H9 (cell line): ENCODE measurements around the gene LARGE1. TPM values are rescaled to one million over a fixed set of nuclear protein-coding genes. Genes with fewer than 3 reads are reported as not detected.

ENCODE experiments used
- DNase-seq: peaks from one replicate; pipeline ENCODE4 v3.0.0-alpha.2; 2017
- H2AFZ ChIP-seq: one replicate; pipeline ENCODE4 v1.6.1; 2013; ENCODE audit warnings: mild to moderate bottlenecking, low read length, control low read depth, moderate library complexity
- H2AK5ac ChIP-seq: 2 replicates; pipeline ENCODE4 v1.6.1; 2013; ENCODE audit warnings: low read length, control low read depth, mixed read lengths; ENCODE audit not compliant: insufficient read length
- H2BK120ac ChIP-seq: one replicate; pipeline ENCODE4 v1.6.1; 2013; ENCODE audit warnings: low read depth, mild to moderate bottlenecking, low read length, control low read depth, inconsistent platforms; ENCODE audit not compliant: poor library complexity, severe bottlenecking
- H2BK12ac ChIP-seq: 2 replicates; pipeline ENCODE4 v1.6.1; 2013; ENCODE audit warnings: low read length, control low read depth, mixed read lengths, low read depth; ENCODE audit not compliant: insufficient read length
- H2BK15ac ChIP-seq: 2 replicates; pipeline ENCODE4 v1.6.1; 2013; ENCODE audit warnings: low read depth, low read length, control low read depth
- H2BK20ac ChIP-seq: one replicate; pipeline ENCODE4 v1.6.1; 2013; ENCODE audit warnings: low read depth, mild to moderate bottlenecking, low read length, control low read depth, inconsistent platforms; ENCODE audit not compliant: poor library complexity, severe bottlenecking
- H2BK5ac ChIP-seq: 2 replicates; pipeline ENCODE4 v1.6.1; 2013; ENCODE audit warnings: low read length, control low read depth, mixed read lengths; ENCODE audit not compliant: insufficient read length
- H3K14ac ChIP-seq: 2 replicates; pipeline ENCODE4 v1.6.1; 2013; ENCODE audit warnings: low read length, control low read depth; ENCODE audit not compliant: insufficient read depth
- H3K18ac ChIP-seq: 2 replicates; pipeline ENCODE4 v1.6.1; 2013; ENCODE audit warnings: low read depth, mild to moderate bottlenecking, mixed read lengths, low read length, control low read depth; ENCODE audit not compliant: insufficient read length
- H3K23ac ChIP-seq: 2 replicates; pipeline ENCODE4 v1.6.1; 2013; ENCODE audit warnings: low read length, control low read depth, mixed read lengths, low read depth; ENCODE audit not compliant: insufficient read length
- H3K23me2 ChIP-seq: 2 replicates; pipeline ENCODE4 v1.6.1; 2013; ENCODE audit warnings: low read depth, mild to moderate bottlenecking, mixed read lengths, low read length, control low read depth; ENCODE audit not compliant: insufficient read length, poor library complexity, severe bottlenecking
- H3K27ac ChIP-seq: 2 replicates; pipeline ENCODE4 v1.5.1; 2013; ENCODE audit warnings: low read length, control low read depth, mixed read lengths, low read depth; ENCODE audit not compliant: insufficient read length
- H3K27me3 ChIP-seq: 2 replicates; pipeline ENCODE4 v1.6.1; 2013; ENCODE audit warnings: low read length, control low read depth, inconsistent platforms; ENCODE audit not compliant: insufficient read depth
- H3K4ac ChIP-seq: 2 replicates; pipeline ENCODE4 v1.6.1; 2013; ENCODE audit warnings: low read depth, mild to moderate bottlenecking, control low read depth, inconsistent platforms, low read length, moderate library complexity
- H3K4me1 ChIP-seq: 2 replicates; pipeline ENCODE4 v1.6.1; 2013; ENCODE audit warnings: low read length, control low read depth, inconsistent platforms; ENCODE audit not compliant: insufficient read depth
- H3K4me2 ChIP-seq: 2 replicates; pipeline ENCODE4 v1.6.1; 2013; ENCODE audit warnings: low read length, control low read depth, mixed read lengths; ENCODE audit not compliant: insufficient read length, insufficient read depth
- H3K56ac ChIP-seq: 2 replicates; pipeline ENCODE4 v1.6.1; 2013; ENCODE audit warnings: low read depth, mild to moderate bottlenecking, mixed read lengths, low read length, control low read depth; ENCODE audit not compliant: insufficient read length
- H3K79me1 ChIP-seq: 2 replicates; pipeline ENCODE4 v1.6.1; 2013; ENCODE audit warnings: low read depth, mild to moderate bottlenecking, moderate library complexity, low read length, control low read depth, inconsistent platforms; ENCODE audit not compliant: insufficient read depth, poor library complexity, severe bottlenecking
- H3K79me2 ChIP-seq: 2 replicates; pipeline ENCODE4 v1.6.1; 2013; ENCODE audit warnings: low read length, control low read depth, inconsistent platforms; ENCODE audit not compliant: insufficient read depth
- H3K9ac ChIP-seq: 2 replicates; pipeline ENCODE4 v1.6.1; 2013; ENCODE audit warnings: low read length, control low read depth, mixed read lengths; ENCODE audit not compliant: insufficient read length; ENCODE audit errors: extremely low read depth
- H3K9me3 ChIP-seq: one replicate; pipeline ENCODE4 v1.6.1; 2013; ENCODE audit warnings: low read depth, low read length, inconsistent platforms; ENCODE audit not compliant: control insufficient read depth
- H3T11ph ChIP-seq: one replicate; pipeline ENCODE4 v1.6.1; 2013; ENCODE audit warnings: mild to moderate bottlenecking, low read length, control low read depth, inconsistent platforms
- H4K20me1 ChIP-seq: one replicate; pipeline ENCODE4 v1.6.1; 2013; ENCODE audit not compliant: control insufficient read depth, insufficient read length, insufficient read depth
- H4K5ac ChIP-seq: 2 replicates; pipeline ENCODE4 v1.6.1; 2013; ENCODE audit warnings: low read depth, mild to moderate bottlenecking, mixed read lengths, low read length, control low read depth; ENCODE audit not compliant: insufficient read length
- H4K8ac ChIP-seq: replicated peaks from 2 replicates; pipeline ENCODE4 v1.6.1; 2013; ENCODE audit warnings: low read length, control low read depth, mixed read lengths, low read depth; ENCODE audit not compliant: insufficient read length
- H4K91ac ChIP-seq: 2 replicates; pipeline ENCODE4 v1.6.1; 2013; ENCODE audit warnings: low read depth, mild to moderate bottlenecking, moderate library complexity, mixed read lengths, low read length, control low read depth; ENCODE audit not compliant: insufficient read length
- H3K27ac Mint-ChIP-seq, 3 experiments: 2 replicates in 2 of 3; 3 replicates in 1 of 3; pipeline ENCODE4 v1.8.0; 2020 to 2021; ENCODE audit warnings: mixed read lengths in 3 of 3, mild to moderate bottlenecking in 1 of 3, moderate library complexity in 1 of 3
- H3K27me3 Mint-ChIP-seq: 2 replicates; pipeline ENCODE4 v1.8.0; 2021; ENCODE audit warnings: low read depth, mild to moderate bottlenecking, moderate library complexity, mixed read lengths
- H3K36me3 Mint-ChIP-seq, 3 experiments: 2 replicates in 2 of 3; 3 replicates in 1 of 3; pipeline ENCODE4 v1.8.0; 2020 to 2021; ENCODE audit warnings: low read depth in 3 of 3, mixed read lengths in 3 of 3; ENCODE audit not compliant: insufficient read depth in 1 of 3
- H3K4me1 Mint-ChIP-seq, 2 experiments: 2 replicates each; pipeline ENCODE4 v1.8.0; 2020; ENCODE audit warnings: mixed read lengths in 2 of 2
- H3K4me3 Mint-ChIP-seq, 2 experiments: 2 replicates in 1 of 2; 3 replicates in 1 of 2; pipeline ENCODE4 v1.8.0; 2020 to 2021; ENCODE audit warnings: mild to moderate bottlenecking in 2 of 2, mixed read lengths in 2 of 2, moderate library complexity in 1 of 2
- H3K9me3 Mint-ChIP-seq, 2 experiments: 2 replicates in 1 of 2; 3 replicates in 1 of 2; pipeline ENCODE4 v1.8.0; 2020; ENCODE audit warnings: mild to moderate bottlenecking in 2 of 2, mixed read lengths in 2 of 2, moderate library complexity in 1 of 2
- CTCF ChIP-seq: fragments of 200-600 bp; sonication (generic); conservative IDR thresholded peaks from 3 replicates; pipeline ENCODE4 v1.8.0; 2021; ENCODE audit warnings: antibody characterized with exemption, mild to moderate bottlenecking
- WGBS: extraction: QIAGEN DNeasy Blood & Tissue Kit; methylation state at CpG from one replicate; pipeline ENCODE4 v1.1.7; 2013; ENCODE audit warnings: missing lambda C conversion rate, low lambda C conversion rate, mixed read lengths; ENCODE audit not compliant: insufficient read length; ENCODE audit errors: extremely low coverage; 5-methylcytosine and 5-hydroxymethylcytosine counted together
- total RNA-seq: library from RNA; stranded (reverse); gene quantifications from 2 replicates; pipeline ENCODE4 v1.2.1, GENCODE V29; 2021

LARGE1 gene
- total RNA-seq, 1 experiment from 2014 or later, result 43.5 TPM

- no peak overlapping the region for H3K56ac ChIP-seq
- no peak for DNase-seq
- H3K4me1 Mint-ChIP-seq, result 0 out of 4 replicates have a peak, but pooled peaks cover 0 to 3% of the 10 kb centered on the region in 2 experiments
- no peaks in the 10 kb centered on the region for H3K9me3 ChIP-seq
- H3K23ac ChIP-seq, result no peak overlapping the region
- H3K79me2 ChIP-seq, result no peaks in the 10 kb centered on the region
- H3K23me2 ChIP-seq, result no peaks in the 10 kb centered on the region
- H4K20me1 ChIP-seq, result no peaks in the 10 kb centered on the region
- no peaks in the 10 kb centered on the region for H3K27me3 Mint-ChIP-seq
- no peaks in the 10 kb centered on the region for H3K4me1 ChIP-seq
- no peak overlapping the region for H3K27ac Mint-ChIP-seq
- no peak overlapping the region for H4K5ac ChIP-seq
- H3K79me1 ChIP-seq, result no peaks in the 10 kb centered on the region
- no peak for TF ChIP-seq CTCF
- H2AK5ac ChIP-seq, result no peak overlapping the region
- H2BK5ac ChIP-seq, result no peak overlapping the region
- no peak overlapping the region for H3K4me2 ChIP-seq
- H3K14ac ChIP-seq, result no peak overlapping the region
- no peak overlapping the region for H2BK12ac ChIP-seq
- no peak overlapping the region for H2AFZ ChIP-seq
- H3K18ac ChIP-seq, result no peak overlapping the region
- no peak overlapping the region for H3T11ph ChIP-seq
- H3K9ac ChIP-seq, result no peak overlapping the region
- H3K4ac ChIP-seq, result no peak overlapping the region
- no peak overlapping the region for H4K91ac ChIP-seq
- no peak overlapping the region for H4K8ac ChIP-seq
- WGBS, result no CpG with 5 or more reads among the region's 1 CpG
- no peak overlapping the region for H3K27ac ChIP-seq
- H3K27me3 ChIP-seq, result no peaks in the 10 kb centered on the region
- peaks cover 23 to 30% (median 27%) of the 10 kb centered on the region in 3 experiments for H3K36me3 Mint-ChIP-seq
- no peak overlapping the region for H2BK120ac ChIP-seq
- no peak overlapping the region for H2BK15ac ChIP-seq
- H3K9me3 Mint-ChIP-seq, result peaks cover 14 to 15% of the 10 kb centered on the region in 2 experiments; a peak in 4 of 5 replicates
- H3K4me3 Mint-ChIP-seq, result no peak overlapping the region
- no peak overlapping the region for H2BK20ac ChIP-seq
Measured at GRCh38 chr22:33352768-33353167, 567.5 kb downstream of the LARGE1 start.
